Nephron progenitor cell (in vitro differentiated cells): ENCODE data around the gene BRICD5.

Experiments
- DNase-seq: peaks from one replicate; pipeline ENCODE4 v3.0.0; 2021
- H3K27ac Mint-ChIP-seq: 2 replicates; pipeline ENCODE4 v1.8.0; 2021; ENCODE audit warnings: mild to moderate bottlenecking, moderate library complexity, mixed read lengths
- H3K27me3 Mint-ChIP-seq: 2 replicates; pipeline ENCODE4 v1.8.0; 2021; ENCODE audit warnings: mild to moderate bottlenecking, low read depth, mixed read lengths; ENCODE audit not compliant: poor library complexity
- H3K36me3 Mint-ChIP-seq: 2 replicates; pipeline ENCODE4 v1.8.0; 2021; ENCODE audit warnings: low read depth, mixed read lengths
- H3K4me1 Mint-ChIP-seq: 2 replicates; pipeline ENCODE4 v1.8.0; 2021; ENCODE audit warnings: mixed read lengths
- H3K4me3 Mint-ChIP-seq: 2 replicates; pipeline ENCODE4 v1.8.0; 2021; ENCODE audit warnings: mild to moderate bottlenecking, moderate library complexity, mixed read lengths
- H3K9me3 Mint-ChIP-seq: 2 replicates; pipeline ENCODE4 v1.8.0; 2021; ENCODE audit warnings: mild to moderate bottlenecking, moderate library complexity, mixed read lengths
- TF ChIP-seq, protein P1 (sequence below): fragments of 200-600 bp; sonication (generic); IDR thresholded peaks from 2 replicates; pipeline ENCODE4 v1.5.0; 2021; ENCODE audit warnings: antibody characterized with exemption

The BRICD5 gene

DNA sequence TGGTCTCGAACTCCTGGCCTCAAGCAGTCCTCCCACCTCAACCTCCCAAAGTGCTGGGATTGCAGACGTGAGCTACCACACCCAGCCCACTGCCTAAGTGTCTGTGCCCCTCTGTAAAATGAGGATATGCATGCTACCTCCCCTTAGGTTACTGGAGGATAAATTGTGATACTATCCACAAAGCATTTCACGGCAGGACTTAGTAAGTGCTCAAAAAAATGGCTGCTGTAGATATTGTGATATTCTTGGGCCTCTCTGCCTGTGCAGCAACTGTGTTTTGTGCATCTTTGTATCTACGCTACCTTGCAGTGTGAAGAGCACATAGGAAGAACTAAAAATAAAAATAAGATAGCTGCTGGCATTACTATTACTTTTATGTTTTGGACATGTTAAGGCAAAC lies 12.4 kb downstream of the BRICD5 start:
- TF ChIP-seq, protein P1, sequence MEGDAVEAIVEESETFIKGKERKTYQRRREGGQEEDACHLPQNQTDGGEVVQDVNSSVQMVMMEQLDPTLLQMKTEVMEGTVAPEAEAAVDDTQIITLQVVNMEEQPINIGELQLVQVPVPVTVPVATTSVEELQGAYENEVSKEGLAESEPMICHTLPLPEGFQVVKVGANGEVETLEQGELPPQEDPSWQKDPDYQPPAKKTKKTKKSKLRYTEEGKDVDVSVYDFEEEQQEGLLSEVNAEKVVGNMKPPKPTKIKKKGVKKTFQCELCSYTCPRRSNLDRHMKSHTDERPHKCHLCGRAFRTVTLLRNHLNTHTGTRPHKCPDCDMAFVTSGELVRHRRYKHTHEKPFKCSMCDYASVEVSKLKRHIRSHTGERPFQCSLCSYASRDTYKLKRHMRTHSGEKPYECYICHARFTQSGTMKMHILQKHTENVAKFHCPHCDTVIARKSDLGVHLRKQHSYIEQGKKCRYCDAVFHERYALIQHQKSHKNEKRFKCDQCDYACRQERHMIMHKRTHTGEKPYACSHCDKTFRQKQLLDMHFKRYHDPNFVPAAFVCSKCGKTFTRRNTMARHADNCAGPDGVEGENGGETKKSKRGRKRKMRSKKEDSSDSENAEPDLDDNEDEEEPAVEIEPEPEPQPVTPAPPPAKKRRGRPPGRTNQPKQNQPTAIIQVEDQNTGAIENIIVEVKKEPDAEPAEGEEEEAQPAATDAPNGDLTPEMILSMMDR, result no peak
- no peak overlapping the region for H3K27ac Mint-ChIP-seq
- peaks cover 13% of the 10 kb centered on the region for H3K9me3 Mint-ChIP-seq
- H3K4me1 Mint-ChIP-seq, result peaks cover 11% of the 10 kb centered on the region
- DNase-seq, result no peak
- H3K4me3 Mint-ChIP-seq, result peak overlapping the region; percentile 74
- H3K36me3 Mint-ChIP-seq, result no peaks in the 10 kb centered on the region
- peaks cover 72% of the 10 kb centered on the region for H3K27me3 Mint-ChIP-seq

DNA sequence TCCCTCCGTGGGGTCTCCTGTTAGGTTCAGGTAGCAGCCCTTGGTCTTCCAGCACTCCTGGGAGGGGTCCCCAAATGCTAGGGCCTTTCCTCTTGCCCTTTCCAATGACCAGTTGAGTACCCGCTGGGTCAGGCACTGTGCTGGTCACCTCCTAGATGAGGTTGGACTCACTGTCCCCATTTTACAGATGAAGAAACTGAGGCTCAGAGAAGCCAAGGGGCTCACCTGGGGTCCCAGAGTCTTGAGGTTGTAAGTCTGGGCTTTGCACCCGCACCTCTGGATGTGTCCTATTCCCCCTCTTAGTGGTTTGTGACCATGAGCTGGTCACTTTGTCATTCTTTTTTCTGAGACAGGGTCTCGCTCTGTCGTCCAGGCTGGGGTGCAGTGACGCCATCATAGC lies 12.9 kb downstream of the BRICD5 start:
- peaks cover 74% of the 10 kb centered on the region for H3K27me3 Mint-ChIP-seq
- TF ChIP-seq, protein P1, result no peak
- H3K27ac Mint-ChIP-seq, result no peak overlapping the region
- peaks cover 11% of the 10 kb centered on the region for H3K9me3 Mint-ChIP-seq
- H3K36me3 Mint-ChIP-seq, result no peaks in the 10 kb centered on the region
- no peak for DNase-seq
- peak overlapping the region; percentile 74 for H3K4me3 Mint-ChIP-seq
- H3K4me1 Mint-ChIP-seq, result peaks cover 11% of the 10 kb centered on the region

DNA sequence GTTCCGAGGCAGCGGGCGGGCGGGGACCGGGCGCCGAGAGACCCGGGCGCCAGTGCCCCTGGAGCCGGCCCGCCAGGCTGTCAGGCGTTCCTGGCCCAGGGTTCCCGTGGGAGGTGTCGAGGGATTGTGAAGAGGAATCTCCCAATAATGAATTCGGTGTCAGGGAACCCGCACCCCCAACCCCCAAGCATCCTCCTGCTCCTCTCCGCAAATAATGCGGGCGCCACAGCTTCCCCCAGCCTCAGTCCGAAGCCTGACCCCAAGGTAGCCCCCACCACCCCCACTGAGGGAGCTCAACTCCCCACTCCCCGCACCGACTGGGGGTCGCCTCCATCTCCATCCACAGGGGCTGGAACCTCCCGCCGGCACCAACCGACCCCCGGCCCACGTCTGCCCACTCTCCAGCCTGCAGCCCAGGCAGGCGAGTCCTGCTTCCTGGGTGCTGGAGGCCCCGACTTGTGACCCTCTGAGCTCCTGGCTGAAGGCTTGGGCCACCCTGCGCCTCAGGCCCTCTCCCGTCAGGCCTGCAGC lies 13.6 kb downstream of the BRICD5 start:
- DNase-seq, result no peak
- Mint-ChIP-seq H3K4me3 (peak overlapping the region; percentile 74), H3K27ac (no peak overlapping the region), H3K9me3 (peaks cover 7% of the 10 kb centered on the region), H3K36me3 (no peaks in the 10 kb centered on the region), H3K27me3 (peaks cover 73% of the 10 kb centered on the region), H3K4me1 (peaks cover 15% of the 10 kb centered on the region)
- TF ChIP-seq, protein P1, result no peak

DNA sequence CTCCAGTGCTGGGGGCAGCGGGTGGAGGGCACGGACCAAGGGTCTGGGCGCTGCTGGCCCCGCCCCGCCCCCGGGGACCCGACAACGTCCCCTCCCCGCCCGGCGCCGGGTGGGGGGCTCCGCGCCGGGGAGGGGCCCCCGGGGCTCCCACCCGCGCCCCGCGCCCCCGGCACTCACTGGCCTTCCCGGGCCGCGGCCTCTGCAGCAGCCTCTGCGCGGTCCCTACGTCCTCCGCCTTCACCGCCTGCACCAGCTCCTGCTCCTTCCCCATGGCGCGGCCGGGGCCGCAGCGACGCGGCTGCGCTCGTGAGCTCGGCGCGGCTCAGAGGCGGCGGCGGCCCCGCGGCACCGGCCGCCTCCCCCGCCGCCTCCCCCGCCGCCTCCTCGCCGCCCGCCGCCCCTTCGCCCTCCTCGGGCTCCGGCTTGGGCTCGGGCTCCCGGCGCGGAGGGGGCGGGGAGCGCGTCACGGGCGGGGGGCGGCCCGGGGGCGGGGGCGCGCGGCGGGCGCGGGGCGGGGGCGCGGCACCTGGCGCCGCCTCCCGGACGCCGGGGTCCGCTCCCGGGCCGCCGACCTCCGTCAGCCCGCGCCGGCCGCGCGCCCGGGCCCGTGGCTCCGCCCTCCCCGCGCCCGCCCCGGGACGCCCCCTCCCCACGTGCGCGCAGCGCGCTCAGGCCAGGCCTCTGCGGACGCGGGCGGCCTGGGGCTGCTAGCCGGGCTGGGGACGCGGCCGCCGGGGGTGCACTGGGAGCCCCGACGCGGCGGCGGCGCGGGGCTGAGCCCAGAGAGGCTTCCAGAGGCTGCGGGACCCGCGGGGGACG lies 14.3 kb downstream of the BRICD5 start, which contains the start of gene CASKIN1:
CASKIN1 (minus strand) TSS at position 444 of the 819 bp plus-strand sequence; CDS start at position 271, 173 bp downstream.
- DNase-seq, result peak; percentile 68
- peak within 1 kb of the TSS; percentile 74 for H3K4me3 Mint-ChIP-seq
- H3K27me3 Mint-ChIP-seq, result peaks cover 66% of the 10 kb centered on the region
- peaks cover 5% of the 10 kb centered on the region for H3K9me3 Mint-ChIP-seq
- no peaks in the 10 kb centered on the region for H3K36me3 Mint-ChIP-seq
- H3K27ac Mint-ChIP-seq, result no peak within 1 kb of the TSS
- TF ChIP-seq, protein P1, result no peak
- peaks cover 15% of the 10 kb centered on the region for H3K4me1 Mint-ChIP-seq

DNA sequence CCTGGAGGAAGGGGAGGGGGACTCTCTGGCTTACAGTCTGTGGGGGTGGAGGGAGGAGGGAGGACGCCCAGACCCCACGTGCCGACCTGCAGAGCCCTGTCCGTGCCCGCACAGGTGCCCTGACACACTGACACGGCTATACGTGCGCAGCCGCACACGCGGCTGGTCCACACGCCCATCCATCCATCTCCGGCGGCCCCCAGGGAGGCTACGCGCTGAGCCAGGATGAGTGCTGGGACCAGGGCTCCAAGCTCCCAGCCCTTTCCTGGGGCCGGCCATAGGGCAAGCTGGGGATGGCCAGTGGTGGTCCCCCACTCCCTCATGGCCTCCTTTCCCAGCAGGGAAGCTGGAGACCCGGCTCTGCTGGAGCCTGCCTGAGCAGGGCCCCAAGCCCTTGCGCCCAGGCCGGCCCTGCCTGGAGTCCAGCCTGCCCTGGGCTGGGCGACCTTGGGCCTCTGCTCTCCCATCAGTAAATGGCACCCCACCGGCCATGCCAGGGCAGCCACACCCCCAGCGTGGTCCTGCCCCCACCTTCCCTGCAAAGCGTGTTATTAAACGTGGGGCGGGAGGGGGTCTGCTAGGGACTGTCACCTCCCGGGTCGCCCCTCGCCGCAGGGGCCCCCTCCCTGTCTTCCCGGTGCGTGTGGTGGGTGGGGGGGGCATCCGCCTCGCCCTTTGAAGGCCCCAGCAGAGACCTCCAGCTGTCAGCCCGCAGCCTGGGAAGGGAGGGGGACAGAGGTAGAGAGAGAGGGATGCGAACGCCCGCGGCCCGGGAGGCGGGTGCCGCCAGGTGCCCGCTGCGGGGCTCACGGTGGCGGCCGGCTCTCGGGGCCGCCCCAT lies 15.1 kb downstream of the BRICD5 start:
- peaks cover 17% of the 10 kb centered on the region for H3K4me1 Mint-ChIP-seq
- H3K4me3 Mint-ChIP-seq, result peak overlapping the region; percentile 67
- peaks cover 58% of the 10 kb centered on the region for H3K27me3 Mint-ChIP-seq
- H3K9me3 Mint-ChIP-seq, result peaks cover 4% of the 10 kb centered on the region
- H3K36me3 Mint-ChIP-seq, result no peaks in the 10 kb centered on the region
- no peak overlapping the region for H3K27ac Mint-ChIP-seq
- DNase-seq, result no peak
- TF ChIP-seq, protein P1, result no peak
